ENCODE data around the gene SCGB1C1. TPM values are rescaled to one million over a fixed set of nuclear protein-coding genes. Genes with fewer than 3 reads are reported as not detected.

Gene SCGB1C1
- total and polyA plus RNA-seq, 9 of the 15 experiments (the other 6 are each of a cell fraction or from before 2014, with no cell fraction given), result not detected

DNA sequence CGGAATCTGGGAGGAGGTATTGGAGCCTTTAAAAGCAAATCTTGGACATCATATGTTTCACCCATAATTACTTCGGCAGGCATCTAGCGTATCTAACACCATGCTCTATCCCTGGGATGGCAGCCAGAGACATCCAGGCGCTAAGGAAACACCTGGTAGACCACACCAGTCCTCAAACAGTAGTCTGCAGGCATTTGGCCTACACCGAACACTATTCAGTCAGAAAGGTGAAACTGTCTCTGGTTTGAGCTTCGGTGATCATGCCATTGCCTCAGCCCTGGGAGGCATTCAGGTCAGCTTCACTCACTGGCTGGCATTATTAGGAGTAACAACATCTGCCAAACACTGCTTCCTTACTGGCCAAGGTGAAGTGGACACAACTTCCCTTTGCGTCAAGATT is 31.5 kb downstream of the SCGB1C1 start (continued):
- TF ChIP-seq CBX5 (IDR thresholded peaks at IDR 0.05; ENCODE audit: borderline replicate concordance, low read depth) (0 out of 2 replicates have a peak, but pooled peaks have one; percentile 40), CBX3 (IDR thresholded peaks at IDR 0.05; ENCODE audit: borderline replicate concordance in 1 of 2, low read length in 2 of 2) (peak in 1 of 2 experiments; percentile 72; a peak in 1 of 3 replicates), SIX5 (IDR thresholded peaks at IDR 0.05; ENCODE audit: borderline replicate concordance in 1 of 2, insufficient read depth in 1 of 2, low read depth in 1 of 2, low read length in 2 of 2) (no peak)

- peaks cover 3% of the 10 kb centered on the region; the same call in 1 of the 3 replicates for H3K79me2 ChIP-seq (ENCODE audit: control insufficient read depth, insufficient read depth, low read length)
- intact Hi-C loops (cut with micrococcal nuclease) (no loop called here), in situ Hi-C loops (cut with MboI) (no loop called here)
- H4K20me1 ChIP-seq (replicated peaks; ENCODE audit: control insufficient read depth, insufficient read depth, low read length), result no peaks in the 10 kb centered on the region
- peak overlapping the region; percentile 24; the same call in 1 of the 3 replicates for H3K27ac ChIP-seq (ENCODE audit: extremely low read depth, low read depth, low read length)
- no peaks in the 10 kb centered on the region for H3K27me3 ChIP-seq (ENCODE audit: control insufficient read depth in 2 of 2, insufficient read depth in 2 of 2, low read length in 2 of 2)
- no peaks in the 10 kb centered on the region for H3K9me1 ChIP-seq (ENCODE audit: control insufficient read depth, insufficient read depth, low read length)
- POLR2A ChIA-PET, result no interaction called here
- no TSS peak for BruUV-seq (replicated peaks)
- peaks cover 10 to 16% of the 10 kb centered on the region in 2 experiments; a peak in 4 of 5 replicates for H3K4me1 ChIP-seq (replicated peaks in 1 of 2; ENCODE audit: control insufficient read depth in 2 of 2, insufficient read depth in 2 of 2, low read length in 2 of 2)
- no peak overlapping the region for H3K4me3 ChIP-seq
- H3K9ac ChIP-seq (ENCODE audit: insufficient read depth in 1 of 2, low read depth in 2 of 2, low read length in 2 of 2), result no peak overlapping the region
- peaks cover 7% of the 10 kb centered on the region for H3K9me3 ChIP-seq (replicated peaks; ENCODE audit: control insufficient read depth, insufficient read depth, low read depth, low read length)
- H3K36me3 ChIP-seq (ENCODE audit: control insufficient read depth, insufficient read depth, low read length), result peaks cover 35% of the 10 kb centered on the region; the same call in 2 of the 3 replicates
- ATAC-seq, result no peak
- CTCF ChIA-PET (ENCODE audit: low intra/inter-chr PET ratio), result no interaction called here
- WGBS (ENCODE audit: insufficient coverage, low coverage, missing lambda C conversion rate), result 97% methylated on average over 8 of the region's 10 CpGs
- no peak overlapping the region for H3K4me2 ChIP-seq (ENCODE audit: insufficient read depth, low read length)
- no peak for FAIRE-seq
- no peak for DNase-seq (ENCODE audit: extremely low read depth in 1 of 4, low spot score in 3 of 4)
- H2AFZ ChIP-seq (ENCODE audit: low read depth, low read length), result no peak overlapping the region
- TF ChIP-seq PBX2 (CRISPR knock-in tag; IDR thresholded peaks at IDR 0.05; ENCODE audit: low read depth), result no peak
- no peak for TF ChIP-seq PBX2 (tag; conservative IDR thresholded peaks at IDR 0.05; ENCODE audit: low read depth)
- TF ChIP-seq EWSR1 (IDR thresholded peaks at IDR 0.05; ENCODE audit: borderline replicate concordance, low read depth, partially characterized antibody), result no peak
- TF ChIP-seq ZBTB34 (CRISPR knock-in tag; IDR thresholded peaks at IDR 0.05), result no peak
- TF ChIP-seq, protein P1, sequence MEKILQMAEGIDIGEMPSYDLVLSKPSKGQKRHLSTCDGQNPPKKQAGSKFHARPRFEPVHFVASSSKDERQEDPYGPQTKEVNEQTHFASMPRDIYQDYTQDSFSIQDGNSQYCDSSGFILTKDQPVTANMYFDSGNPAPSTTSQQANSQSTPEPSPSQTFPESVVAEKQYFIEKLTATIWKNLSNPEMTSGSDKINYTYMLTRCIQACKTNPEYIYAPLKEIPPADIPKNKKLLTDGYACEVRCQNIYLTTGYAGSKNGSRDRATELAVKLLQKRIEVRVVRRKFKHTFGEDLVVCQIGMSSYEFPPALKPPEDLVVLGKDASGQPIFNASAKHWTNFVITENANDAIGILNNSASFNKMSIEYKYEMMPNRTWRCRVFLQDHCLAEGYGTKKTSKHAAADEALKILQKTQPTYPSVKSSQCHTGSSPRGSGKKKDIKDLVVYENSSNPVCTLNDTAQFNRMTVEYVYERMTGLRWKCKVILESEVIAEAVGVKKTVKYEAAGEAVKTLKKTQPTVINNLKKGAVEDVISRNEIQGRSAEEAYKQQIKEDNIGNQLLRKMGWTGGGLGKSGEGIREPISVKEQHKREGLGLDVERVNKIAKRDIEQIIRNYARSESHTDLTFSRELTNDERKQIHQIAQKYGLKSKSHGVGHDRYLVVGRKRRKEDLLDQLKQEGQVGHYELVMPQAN (IDR thresholded peaks at IDR 0.05; ENCODE audit: borderline replicate concordance), result no peak
- no peak for TF ChIP-seq NCOA6 (IDR thresholded peaks at IDR 0.05)
- no peak for TF ChIP-seq SMARCE1 (IDR thresholded peaks at IDR 0.05)
- no peak for TF ChIP-seq LCOR (CRISPR knock-in tag; IDR thresholded peaks at IDR 0.05)
- TF ChIP-seq FOXA1 (IDR thresholded peaks at IDR 0.05; ENCODE audit: borderline replicate concordance), result no peak
These were observed 33.0 kb downstream of the SCGB1C1 start for GRCh38 chr11:225734-226453.

Data from K562 (cell line).